HG02884 (cell line): ENCODE results near the gene TAF3.

Experiments
- ATAC-seq: cut with Tn5 transposase; IDR thresholded peaks from one replicate; pipeline ENCODE4 v1.9.1; 2021; ENCODE audit warnings: mild to moderate bottlenecking, moderate library complexity; ENCODE audit not compliant: unreplicated experiment

Gene TAF3

DNA sequence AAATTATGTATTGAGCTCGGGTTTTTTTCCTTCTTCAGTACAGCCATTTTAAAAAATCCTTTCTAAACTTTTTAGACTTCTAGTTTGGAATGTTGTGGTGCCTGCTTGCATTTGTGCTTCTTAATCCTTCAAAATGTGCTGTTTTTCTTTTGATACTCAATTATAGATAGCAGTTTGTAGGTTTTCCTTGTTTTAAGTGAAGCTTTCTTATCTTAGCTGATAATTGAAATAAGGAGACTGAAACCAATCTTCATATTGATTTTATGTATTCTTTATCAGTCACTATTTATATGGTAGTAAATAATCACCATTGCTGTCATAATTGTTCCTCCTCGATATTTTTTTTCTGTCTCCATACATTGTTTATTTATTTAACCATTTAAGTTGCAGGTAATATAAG lies 56.6 kb downstream of the TAF3 start:
- no peak for ATAC-seq

DNA sequence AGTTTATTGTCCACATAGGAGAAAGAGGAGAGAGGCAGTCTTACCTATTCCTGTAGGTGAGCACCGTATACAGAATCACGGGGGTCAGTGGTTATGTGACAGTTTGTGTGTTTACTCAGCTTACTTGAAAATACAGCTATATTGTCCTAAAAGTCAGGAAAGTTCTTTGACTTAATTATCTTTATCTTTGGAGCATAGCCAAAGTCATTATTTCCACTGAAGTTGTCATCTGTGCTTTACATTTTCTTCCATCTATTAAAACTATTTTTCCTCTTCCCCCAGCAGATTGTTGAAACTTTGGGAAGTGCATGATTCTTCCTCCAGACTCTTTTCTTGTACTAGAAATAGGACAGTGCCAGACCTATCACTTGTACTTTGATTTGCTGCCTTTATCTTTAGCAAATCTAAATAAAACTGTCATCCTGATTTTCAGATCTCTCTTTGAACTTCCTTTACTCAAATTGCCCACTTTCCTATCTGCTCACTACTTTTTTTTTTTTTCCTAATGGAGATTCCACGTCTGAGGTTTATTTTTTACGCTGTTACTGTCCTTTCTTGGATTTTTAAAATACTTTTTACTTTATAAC lies 58.3 kb downstream of the TAF3 start:
- no peak for ATAC-seq

DNA sequence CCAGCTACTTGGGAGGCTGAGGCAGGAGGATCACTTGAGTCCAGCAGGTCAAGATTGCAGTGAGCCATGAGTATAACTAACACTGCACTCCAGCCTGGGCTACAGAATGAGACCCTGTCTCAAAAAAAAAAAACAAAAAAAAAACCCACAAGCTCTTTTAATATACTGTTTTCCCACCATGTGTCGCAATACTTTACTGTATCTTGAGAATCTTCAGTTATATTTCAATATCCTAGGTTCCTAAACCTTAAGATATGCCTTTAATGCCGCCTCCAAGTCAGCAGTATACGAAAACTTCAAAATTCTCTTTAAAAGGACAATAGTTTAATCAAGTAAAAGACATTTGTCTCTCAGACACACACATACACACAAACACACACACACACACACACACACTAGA lies 62.8 kb downstream of the TAF3 start:
- no peak for ATAC-seq

DNA sequence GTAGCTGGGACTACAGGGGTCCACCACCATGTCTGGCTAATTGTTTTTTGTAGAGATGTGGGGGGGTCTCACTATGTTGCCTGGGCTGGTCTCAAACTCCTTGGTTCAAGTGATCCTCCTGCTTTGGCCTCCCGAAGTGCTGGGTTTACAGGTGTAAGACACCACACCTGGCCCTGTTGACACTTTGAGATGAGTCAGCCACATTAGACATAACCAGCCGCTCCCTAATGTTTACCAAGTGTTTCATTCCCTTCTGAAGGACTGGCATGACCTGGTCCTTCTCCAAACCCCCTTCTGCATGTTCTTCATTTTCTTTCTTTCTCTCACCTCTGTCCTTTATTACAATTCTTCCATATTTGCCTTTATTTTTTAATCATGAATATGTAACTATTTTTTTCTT lies 67.8 kb downstream of the TAF3 start:
- no peak for ATAC-seq

DNA sequence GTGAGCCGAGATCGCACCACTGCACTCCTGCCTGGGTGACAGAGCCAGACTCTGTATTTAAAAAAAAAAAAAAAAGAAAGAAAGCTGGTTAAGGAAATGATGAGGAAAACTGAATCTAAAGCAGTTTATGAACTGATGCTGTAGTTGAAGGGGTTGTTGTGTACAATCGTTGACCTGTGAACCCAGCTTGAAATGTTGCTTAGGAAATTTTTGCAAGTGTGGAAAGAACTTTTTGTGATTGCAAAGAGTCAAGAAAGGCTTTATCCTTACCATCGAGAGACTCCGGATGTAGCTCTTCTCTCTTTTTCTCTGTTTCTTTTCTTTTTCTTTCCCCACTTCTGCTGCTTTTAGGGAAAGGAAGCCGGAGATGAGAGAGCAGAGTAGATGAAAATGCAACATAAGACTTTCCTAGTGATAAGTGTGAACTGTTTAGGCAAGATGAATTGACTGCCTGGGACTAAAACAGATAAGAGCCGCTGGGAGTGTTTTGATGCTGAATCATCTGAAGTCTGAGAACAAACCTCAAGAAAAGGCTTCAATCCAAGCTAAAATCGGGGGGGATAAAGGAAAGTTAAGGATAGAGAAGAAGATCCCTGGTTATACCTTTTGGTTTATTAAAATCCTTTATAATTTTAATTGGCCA lies 69.0 kb downstream of the TAF3 start:
- no peak for ATAC-seq

DNA sequence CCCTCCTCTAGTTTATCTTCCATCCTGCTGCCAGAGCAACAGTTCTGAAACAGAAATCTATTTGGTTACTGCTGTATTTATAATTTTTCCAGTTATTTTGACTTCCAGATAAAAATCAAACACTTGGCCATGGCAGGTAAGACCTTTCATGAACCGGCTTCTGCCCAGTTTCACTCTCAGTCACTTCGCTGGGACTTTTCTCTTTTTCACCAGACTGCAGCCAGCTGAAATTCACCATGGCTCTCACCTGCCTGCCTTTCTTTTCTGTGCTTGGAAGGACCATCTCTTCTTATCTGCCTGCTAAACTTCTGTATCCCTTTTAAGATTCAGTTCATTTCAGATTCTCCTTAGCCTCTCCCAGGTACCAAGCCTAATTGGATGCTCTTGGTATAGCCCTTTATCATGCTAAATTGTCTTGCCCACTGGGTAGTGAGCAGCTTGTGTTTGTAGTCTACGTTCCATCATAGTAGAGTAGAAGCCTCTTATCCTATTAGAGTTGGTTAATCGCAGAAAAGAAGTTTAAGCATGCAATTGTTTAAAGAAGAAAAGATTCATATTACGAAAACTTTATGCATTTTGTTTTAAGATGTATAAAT lies 71.7 kb downstream of the TAF3 start:
- ATAC-seq, result peak; percentile 55

DNA sequence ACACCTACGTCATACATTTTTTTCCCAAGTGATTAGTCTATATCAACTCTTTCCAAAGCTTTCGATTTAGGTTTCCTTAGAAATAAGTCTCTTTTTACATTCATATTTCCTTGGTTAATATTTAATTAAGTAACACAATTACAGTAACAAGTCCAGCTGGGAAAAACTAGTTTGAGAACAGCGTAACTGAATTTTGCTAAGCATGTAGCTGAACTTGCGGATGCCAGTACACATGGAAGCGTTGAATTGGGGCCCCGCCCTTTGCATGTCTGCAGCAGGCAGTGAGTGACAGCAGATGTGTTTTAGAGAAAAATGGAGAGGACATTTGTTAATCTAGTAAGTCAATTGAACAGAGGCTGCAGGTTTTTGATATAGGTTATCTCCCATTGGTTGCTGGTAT lies 72.5 kb downstream of the TAF3 start:
- no peak for ATAC-seq

DNA sequence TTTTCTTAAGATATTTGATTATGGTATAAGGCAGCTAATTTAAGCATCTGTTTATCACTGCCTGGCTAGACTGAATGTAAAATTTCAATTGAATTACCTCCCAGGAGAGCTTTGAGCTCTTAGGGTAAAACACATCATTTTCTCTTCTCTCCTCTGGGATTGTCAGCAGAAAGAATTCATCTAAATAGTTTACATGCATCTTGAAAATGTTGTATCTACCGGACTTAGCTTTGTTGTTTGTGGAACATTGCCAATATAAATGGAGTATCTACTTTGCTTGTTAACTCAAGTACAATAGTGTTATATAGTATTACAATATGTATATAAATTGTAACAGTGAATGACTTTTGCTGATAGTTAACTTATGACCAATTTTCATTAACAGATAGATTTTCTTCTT lies 73.3 kb downstream of the TAF3 start:
- ATAC-seq, result no peak

DNA sequence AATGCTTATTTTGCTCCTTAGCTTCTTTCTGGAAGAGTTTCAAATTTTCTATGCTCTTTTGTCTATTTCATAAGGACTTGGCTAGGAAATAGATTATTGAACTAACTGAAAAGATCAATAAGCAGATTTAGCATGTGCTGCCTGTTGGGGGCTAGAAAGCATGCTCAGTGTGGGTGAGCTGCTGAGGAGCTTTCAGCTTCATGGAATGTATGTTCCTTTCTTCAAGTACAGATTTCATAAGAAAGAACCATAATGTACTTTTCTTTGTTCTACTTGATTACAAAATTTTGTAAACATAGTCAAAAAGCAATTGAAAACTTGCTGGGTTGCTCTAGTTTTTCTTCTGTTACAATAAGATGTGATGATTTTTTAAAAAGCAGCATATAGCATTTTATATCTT lies 73.8 kb downstream of the TAF3 start:
- ATAC-seq, result no peak

DNA sequence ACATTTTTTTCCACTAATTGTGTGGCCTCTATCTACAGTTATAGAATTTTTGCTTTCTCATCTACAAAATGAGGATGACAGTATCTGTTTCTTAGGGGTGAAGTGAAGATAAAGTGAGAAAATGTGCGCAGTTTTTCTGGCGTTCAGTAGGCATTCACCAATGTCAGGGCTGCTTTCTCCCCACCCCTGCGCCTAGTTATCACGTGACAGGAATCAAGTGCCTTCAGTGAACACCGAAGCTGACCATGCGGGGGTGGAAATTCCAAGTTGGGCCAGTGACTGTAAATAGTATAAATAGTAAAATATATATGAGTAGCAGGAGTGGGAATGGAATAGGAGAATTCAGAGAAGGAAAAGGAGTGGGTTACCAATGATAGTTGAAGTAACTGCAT lies 77.4 kb downstream of the TAF3 start:
- ATAC-seq, result no peak

DNA sequence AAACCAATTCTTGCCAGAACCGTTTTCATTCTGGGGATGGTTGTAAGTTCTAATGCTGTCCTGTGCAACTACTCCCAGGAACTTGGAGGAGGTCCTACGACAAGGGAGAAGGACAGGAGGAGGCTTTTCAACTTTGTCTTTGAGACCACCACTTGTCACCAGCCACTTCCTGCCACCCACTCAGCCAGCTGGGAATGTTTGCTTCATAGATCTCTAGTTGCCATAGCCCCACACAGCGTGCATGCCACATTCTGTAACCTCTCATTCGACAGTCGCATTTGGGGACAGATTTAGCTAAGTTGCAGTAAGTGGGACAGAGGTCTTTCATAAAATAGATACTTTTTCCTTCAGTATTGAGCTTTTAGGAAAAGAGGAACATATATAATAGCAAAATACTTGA lies 78.0 kb downstream of the TAF3 start:
- ATAC-seq, result no peak

DNA sequence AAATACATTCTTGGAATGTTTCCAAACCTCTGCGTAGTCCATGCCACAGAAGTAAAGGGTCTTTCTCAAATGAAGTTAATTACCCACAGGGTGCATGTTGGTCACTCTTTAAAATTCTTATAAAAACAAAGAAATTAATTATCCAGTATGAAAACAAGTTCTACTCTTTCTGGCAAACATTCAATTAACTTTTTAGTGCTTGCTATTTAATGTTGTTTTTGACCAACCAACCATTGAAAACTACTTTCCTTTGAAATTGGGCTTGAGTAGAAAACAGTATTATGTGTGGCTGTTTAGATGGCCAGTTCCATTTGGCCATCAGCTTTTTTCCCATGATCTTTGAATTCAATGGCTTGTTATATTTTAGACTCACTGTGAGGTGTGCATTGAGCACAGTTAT lies 83.0 kb downstream of the TAF3 start:
- no peak for ATAC-seq

DNA sequence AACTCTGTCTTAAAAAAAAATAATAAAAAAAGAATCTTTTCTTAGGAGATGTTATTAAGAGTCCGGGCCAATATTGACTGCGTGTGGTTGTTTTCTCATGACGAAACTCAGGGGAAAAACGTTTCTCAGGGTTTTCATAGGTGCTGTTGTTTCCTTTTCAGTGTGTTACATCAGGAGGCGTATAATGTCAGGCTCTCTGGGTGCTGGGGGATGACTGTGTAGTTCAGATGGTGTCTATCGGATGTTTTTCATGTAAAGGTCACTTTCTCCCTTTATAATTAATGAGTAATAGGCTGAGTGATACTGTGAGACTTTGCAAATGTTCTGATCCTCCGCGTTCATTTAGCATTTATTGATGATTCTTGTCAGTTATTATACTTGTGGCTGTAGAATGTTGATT lies 84.1 kb downstream of the TAF3 start:
- ATAC-seq, result no peak

DNA sequence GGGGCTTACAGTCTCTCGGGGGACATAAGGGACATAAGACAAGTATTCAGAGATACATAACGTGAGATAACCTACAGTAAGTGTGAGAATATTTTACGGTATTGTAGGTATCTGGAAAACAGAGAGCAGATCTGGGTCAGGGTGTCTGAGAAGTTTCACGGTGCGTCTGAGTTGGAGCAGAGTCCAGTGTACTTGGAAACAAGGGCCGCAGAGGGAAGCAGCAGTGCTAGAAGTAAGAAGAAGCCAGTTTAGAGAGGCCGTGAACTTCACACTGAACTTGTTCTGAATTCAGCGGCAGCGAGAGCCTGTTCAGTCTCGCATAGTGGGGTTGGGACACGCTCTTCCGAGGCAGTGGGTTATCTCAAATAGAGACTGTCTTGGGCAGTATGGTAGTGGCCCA lies 85.5 kb downstream of the TAF3 start:
- no peak for ATAC-seq

DNA sequence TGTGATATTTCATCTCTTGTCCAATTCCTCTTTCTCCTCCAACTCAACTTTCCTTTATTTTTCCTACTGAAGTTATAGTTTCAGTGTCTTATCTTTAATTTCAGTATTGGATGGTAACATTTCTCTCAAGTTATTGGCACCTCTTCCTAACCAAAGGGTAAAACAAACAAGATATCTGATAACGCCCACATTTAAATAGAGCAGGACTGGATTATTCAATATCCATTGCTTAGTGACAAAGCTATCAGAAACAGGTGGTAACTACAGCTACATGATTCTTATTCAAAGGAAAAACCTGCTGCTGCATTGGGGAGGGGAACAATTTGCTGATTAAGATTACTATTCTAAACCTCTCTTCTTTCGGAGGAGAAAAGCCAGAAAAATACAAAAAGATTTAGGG lies 87.8 kb downstream of the TAF3 start:
- no peak for ATAC-seq

DNA sequence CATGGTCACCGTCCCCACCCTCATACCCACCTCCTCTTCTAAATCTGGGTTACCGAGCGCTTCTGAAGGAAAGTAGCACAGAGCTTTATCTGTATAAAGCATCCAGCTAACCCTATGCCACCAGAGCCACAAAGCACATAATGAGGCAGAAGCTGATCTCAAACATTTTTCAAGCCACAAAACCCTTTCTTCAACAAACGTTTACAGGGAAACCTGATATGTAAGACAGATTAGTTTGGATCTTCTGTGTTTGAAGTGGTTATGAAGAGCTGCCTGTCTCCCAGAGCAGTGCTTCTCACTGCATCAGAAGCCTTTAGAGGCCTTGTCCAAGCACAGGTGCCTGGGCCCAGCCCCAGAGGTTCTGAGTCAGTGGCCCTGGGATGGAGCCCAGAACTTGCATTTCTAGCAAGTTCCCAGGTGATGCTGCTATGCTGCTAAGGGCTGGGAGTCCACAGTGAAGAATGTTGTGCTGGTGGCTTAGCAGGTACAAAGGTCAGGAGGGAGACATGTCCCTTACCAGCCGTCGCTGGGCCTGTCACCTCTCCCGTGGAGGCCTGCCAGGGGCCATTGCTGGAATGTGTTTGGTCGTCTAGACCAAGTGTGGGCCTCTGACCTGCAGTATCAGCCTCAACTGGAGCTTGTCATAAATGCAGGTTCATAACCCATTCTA lies 90.4 kb downstream of the TAF3 start:
- no peak for ATAC-seq

DNA sequence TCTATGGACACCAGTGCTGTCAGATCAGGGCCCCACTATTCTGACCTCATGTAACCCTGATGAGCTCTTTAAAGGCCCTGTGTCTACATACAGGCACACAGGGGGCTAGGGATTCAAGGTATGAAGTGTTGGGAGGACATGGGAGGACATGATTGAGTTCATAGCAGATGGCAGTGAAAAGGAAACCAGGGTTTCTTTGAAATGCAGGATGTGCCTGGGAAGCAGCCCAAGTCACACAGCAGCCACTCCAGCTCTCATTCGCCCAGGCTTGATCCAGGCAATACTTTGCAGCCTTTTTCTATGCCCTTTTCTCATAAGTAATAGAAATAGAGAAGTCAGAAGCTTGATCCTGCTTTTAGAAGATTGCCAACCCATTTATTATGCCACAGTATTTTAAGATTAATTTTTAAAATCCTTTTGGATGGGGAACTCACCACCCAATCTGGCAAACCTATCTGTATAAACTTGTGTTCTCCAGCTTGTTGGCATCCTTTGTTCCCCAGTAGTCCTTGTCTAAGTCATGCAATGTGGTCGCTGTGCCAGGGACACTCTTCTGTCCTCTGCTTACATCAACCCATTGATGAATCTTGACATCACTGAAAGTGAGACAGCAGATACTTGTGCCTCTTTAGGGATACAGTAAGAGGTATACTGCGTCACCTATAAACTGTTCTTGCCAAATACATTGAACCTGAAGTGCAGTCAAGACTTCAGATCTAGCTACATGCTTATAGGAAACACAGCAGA lies 95.0 kb downstream of the TAF3 start:
- no peak for ATAC-seq

DNA sequence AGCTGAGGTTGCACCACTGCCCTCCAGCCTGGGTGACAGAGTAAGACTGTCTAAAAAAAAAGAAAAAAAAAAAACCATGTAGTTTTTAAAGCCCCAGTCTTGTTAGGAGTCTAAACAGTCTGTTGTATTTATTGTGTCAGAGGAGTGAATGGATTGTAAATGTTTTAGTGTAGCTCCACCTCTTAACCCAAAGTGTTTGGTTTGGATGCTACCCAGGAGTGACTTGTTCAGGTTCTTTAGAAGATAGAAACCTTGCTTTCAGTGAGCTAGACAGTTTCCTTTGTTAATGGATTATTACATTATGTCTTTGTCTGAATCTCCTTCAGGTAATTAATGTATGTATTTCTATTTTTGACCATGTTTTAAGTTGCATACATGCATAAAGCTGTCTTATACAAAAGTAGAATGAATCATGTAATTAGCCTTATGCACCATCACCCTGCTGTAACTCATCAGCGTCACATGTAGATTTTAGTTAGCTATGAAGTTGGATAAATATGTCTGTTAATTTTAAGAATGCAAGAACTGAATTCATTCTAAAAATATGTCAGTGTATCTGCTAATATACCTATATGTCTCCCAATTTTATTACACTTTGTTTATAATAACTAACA lies 97.7 kb downstream of the TAF3 start:
- ATAC-seq, result no peak

DNA sequence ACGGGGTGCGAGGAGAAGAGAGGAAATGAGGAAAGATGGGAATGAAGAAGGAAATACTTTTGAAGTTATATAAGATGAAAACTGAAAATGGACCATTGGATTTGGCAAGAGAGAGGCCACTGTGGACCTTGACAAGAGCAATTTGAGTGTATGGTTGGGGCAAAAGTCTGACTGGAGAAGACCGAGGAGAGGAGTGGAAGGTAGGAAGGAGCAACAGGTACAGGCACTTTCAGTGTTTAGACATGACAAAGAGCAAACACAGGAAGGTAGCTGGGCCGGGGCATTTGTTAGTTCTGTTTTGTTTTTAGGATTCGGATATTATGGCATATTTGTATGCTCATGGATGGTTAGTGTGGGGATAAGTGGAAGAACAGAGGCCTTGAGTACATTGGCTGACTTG lies 99.4 kb downstream of the TAF3 start:
- no peak for ATAC-seq

DNA sequence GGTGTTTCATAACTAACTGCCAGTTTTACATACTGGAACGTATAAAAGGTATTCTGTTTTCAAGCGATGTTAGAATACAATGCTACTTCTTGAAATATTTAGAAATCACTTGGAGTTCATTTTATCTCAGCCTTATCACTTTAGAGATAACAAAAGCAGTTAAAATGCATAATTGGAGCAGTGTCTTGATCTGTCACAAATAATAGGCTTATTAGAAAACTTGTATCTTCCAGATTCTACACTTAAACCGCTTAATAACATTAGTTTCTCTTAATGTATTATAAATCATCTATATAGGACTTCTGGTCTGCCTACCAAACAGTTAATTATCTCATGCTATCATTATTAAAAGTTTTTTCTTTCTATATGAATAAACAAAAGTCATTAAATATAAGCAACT lies 104.4 kb downstream of the TAF3 start:
- ATAC-seq, result no peak

DNA sequence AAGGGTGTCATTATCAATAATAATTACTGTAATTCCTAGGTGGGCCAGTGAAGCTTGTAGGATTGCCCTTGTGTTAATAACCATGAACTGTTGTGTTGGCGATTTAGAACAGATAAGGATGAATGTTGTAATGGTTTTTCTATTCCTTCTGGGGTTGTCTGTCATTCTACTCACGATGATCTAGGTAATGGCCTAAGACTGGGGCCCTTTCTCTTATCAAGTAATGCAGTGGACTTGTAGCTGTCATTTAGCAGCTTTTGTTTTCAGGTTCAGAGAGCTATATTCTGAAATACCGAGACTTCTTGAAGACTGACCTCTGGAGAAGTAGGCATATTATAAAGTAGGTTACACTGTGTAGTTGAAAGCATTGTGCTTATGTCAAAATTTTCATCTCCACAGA lies 110.2 kb downstream of the TAF3 start:
- ATAC-seq, result no peak
